Gastroesophageal sphincter (tissue), 4 donors: ENCODE measurements around the gene MS4A4E. TPM values are rescaled to one million over a fixed set of nuclear protein-coding genes. Genes with fewer than 3 reads are reported as not detected.
"Not testable (repeated sequence)": the region's sequence is repeated elsewhere in the genome, so short reads cannot be mapped to it uniquely, and the experiment has no call there.

ENCODE experiments used
- ATAC-seq: fragments of 150-250 bp; one replicate; pipeline ENCODE4 v1.9.1; 2016; ENCODE audit warnings: mild to moderate bottlenecking, moderate library complexity
- H3K27ac ChIP-seq, 4 donors: fragments of 200-600 bp; sonication (generic) in 3 of 4; 1 replicate in 3 of 4; 2 replicates in 1 of 4; pipeline ENCODE4 v1.5.1; 2016 to 2019
- H3K27me3 ChIP-seq: fragments of 200-600 bp; sonication (generic); one replicate; pipeline ENCODE4 v1.5.1; 2019
- H3K36me3 ChIP-seq, 2 donors: fragments of 200-600 bp; sonication (generic); one replicate each; pipeline ENCODE4 v1.5.1; 2019; ENCODE audit warnings: control low read depth in 1 of 2
- H3K4me1 ChIP-seq, 3 donors: fragments of 200-600 bp; sonication (generic); 1 replicate in 2 of 3; 2 replicates in 1 of 3; pipeline ENCODE4 v1.5.1; 2016 to 2019; ENCODE audit warnings: control low read depth in 2 of 3
- H3K4me3 ChIP-seq, 2 donors: fragments of 200-600 bp; sonication (generic); one replicate each; pipeline ENCODE4 v1.5.1; 2019; ENCODE audit warnings: mild to moderate bottlenecking in 1 of 2, moderate library complexity in 1 of 2
- H3K9me3 ChIP-seq, 3 donors: fragments of 200-600 bp; sonication (generic); one replicate each; pipeline ENCODE4 v1.5.1; 2017 to 2019; ENCODE audit warnings: control low read depth in 2 of 3
- CTCF ChIP-seq, 4 experiments: fragments of 200-600 bp in 2 of 4; fragments of 450-650 bp in 2 of 4; sonication (generic) in 1 of 4; IDR thresholded peaks; one replicate each; pipeline ENCODE4 v1.5.1; 2017 to 2019; ENCODE audit warnings: antibody characterized with exemption in 4 of 4, mild to moderate bottlenecking in 2 of 4, moderate library complexity in 2 of 4
- EP300 ChIP-seq: sonication (generic); formaldehyde crosslinking; IDR thresholded peaks from one replicate; pipeline ENCODE4 v1.6.1; 2017; ENCODE audit warnings: antibody characterized with exemption, mild to moderate bottlenecking
- POLR2A ChIP-seq, 2 donors: fragments of 450-650 bp; IDR thresholded peaks; one replicate each; pipeline ENCODE4 v1.6.1; 2017; ENCODE audit warnings: antibody characterized with exemption in 2 of 2, mild to moderate bottlenecking in 2 of 2, moderate library complexity in 1 of 2
- POLR2AphosphoS5 ChIP-seq: sonication (generic); formaldehyde crosslinking; IDR thresholded peaks from one replicate; pipeline ENCODE4 v1.6.1; 2017; ENCODE audit warnings: antibody characterized with exemption
- WGBS, 2 donors: methylation state at CpG; one replicate each; pipeline ENCODE4 v1.1.5; 2018; ENCODE audit warnings: low coverage in 1 of 2; 5-methylcytosine and 5-hydroxymethylcytosine counted together
- total RNA-seq, 4 donors: library from RNA; depleted of rRNA; stranded (reverse); fragments of >200 nt; gene quantifications; one replicate each; pipeline ENCODE4 v1.1.0, GENCODE V29; 2016

Gene MS4A4E
- total RNA-seq, 4 donors from 2014 or later: 3.0 to 8.2 (median 3.9) TPM; not detected in 1

- no peak overlapping the region for H3K4me3 ChIP-seq
- H3K27me3 ChIP-seq: no peaks in the 10 kb centered on the region
- no peaks in the 10 kb centered on the region for H3K9me3 ChIP-seq
- H3K27ac ChIP-seq: no peak overlapping the region
- no peaks in the 10 kb centered on the region for H3K36me3 ChIP-seq
- no peaks in the 10 kb centered on the region for H3K4me1 ChIP-seq
- WGBS, 2 donors: 68 to 80% methylated on average over 1 of the region's 1 CpG
- TF ChIP-seq POLR2A (IDR thresholded peaks at IDR 0.05): no peak
- no peak for TF ChIP-seq CTCF (IDR thresholded peaks at IDR 0.05)
- no peak for TF ChIP-seq POLR2AphosphoS5
- TF ChIP-seq EP300: no peak
- ATAC-seq: no peak
Measured at GRCh38 chr11:60197442-60197841, 45.5 kb downstream of the MS4A4E start.

- Histone ChIP-seq H3K4me3 (no peak overlapping the region), H3K4me1 (no peaks in the 10 kb centered on the region), H3K27ac (peak overlapping the region in 3 of 4 donors; percentile 17 to 36 (median 35)), H3K27me3 (no peaks in the 10 kb centered on the region), H3K36me3 (no peaks in the 10 kb centered on the region), H3K9me3 (no peaks in the 10 kb centered on the region)
- WGBS, 2 donors: 42 to 60% methylated on average over 4 of the region's 4 CpGs
- TF ChIP-seq EP300 (no peak), CTCF (IDR thresholded peaks at IDR 0.05) (no peak), POLR2AphosphoS5 (peak; percentile 7), POLR2A (IDR thresholded peaks at IDR 0.05) (no peak)
- no peak for ATAC-seq
Measured at GRCh38 chr11:60195923-60196368, 47.0 kb downstream of the MS4A4E start.

GRCh38 chr11:60194511-60194910, 48.4 kb downstream of the MS4A4E start:
- WGBS, 2 donors: 68 to 74% methylated on average over 3 of the region's 3 CpGs

GRCh38 chr11:60193687-60194433, 49.1 kb downstream of the MS4A4E start:
- Histone ChIP-seq H3K4me1 (no peaks in the 10 kb centered on the region), H3K36me3 (no peaks in the 10 kb centered on the region), H3K27me3 (no peaks in the 10 kb centered on the region), H3K27ac (peak overlapping the region in 1 of 4 donors; percentile 33), H3K9me3 (no peaks in the 10 kb centered on the region), H3K4me3 (no peak overlapping the region)
- ATAC-seq: no peak
- WGBS, 2 donors: 38% methylated on average over 1 of the region's 1 CpG; no CpG with 5 or more reads in 1 of the 2 donors
- TF ChIP-seq POLR2A (IDR thresholded peaks at IDR 0.05) (no peak), CTCF (IDR thresholded peaks at IDR 0.05) (peak; percentile 58 to 81 (median 68))

More at GRCh38 chr11:60194511-60194910, 48.4 kb downstream of the MS4A4E start:
- no peaks in the 10 kb centered on the region for H3K36me3 ChIP-seq
- H3K27me3 ChIP-seq: no peaks in the 10 kb centered on the region
- ATAC-seq: no peak
- H3K4me3 ChIP-seq: no peak overlapping the region
- H3K4me1 ChIP-seq: no peaks in the 10 kb centered on the region
- peak overlapping the region in 1 of 4 donors; percentile 33 for H3K27ac ChIP-seq
- TF ChIP-seq EP300: no peak
- no peak for TF ChIP-seq CTCF (IDR thresholded peaks at IDR 0.05)
- no peak for TF ChIP-seq POLR2A (IDR thresholded peaks at IDR 0.05)
- no peak for TF ChIP-seq POLR2AphosphoS5
- no peaks in the 10 kb centered on the region for H3K9me3 ChIP-seq

- 73 to 87% methylated on average over 4 of the region's 4 CpGs for WGBS, 2 donors
- H3K27ac ChIP-seq, H3K4me3 ChIP-seq, H3K36me3 ChIP-seq, ATAC-seq, H3K4me1 ChIP-seq, H3K9me3 ChIP-seq, H3K27me3 ChIP-seq: not testable (repeated sequence)
Measured at GRCh38 chr11:60192564-60192963, 50.4 kb downstream of the MS4A4E start.

- not testable (repeated sequence) for H3K4me3 ChIP-seq, H3K4me1 ChIP-seq, H3K36me3 ChIP-seq, H3K9me3 ChIP-seq, ATAC-seq, H3K27ac ChIP-seq, H3K27me3 ChIP-seq
- 18 to 25% methylated on average over 3 of the region's 3 CpGs for WGBS, 2 donors
Measured at GRCh38 chr11:60188481-60188880, 54.5 kb downstream of the MS4A4E start.

- H3K27me3 ChIP-seq, ATAC-seq, H3K9me3 ChIP-seq, H3K4me1 ChIP-seq, H3K4me3 ChIP-seq, H3K36me3 ChIP-seq: not testable (repeated sequence)
- peak overlapping the region in 3 of 4 donors; percentile 13 to 24 (median 14) for H3K27ac ChIP-seq
- WGBS, 2 donors: 88 to 100% methylated on average over 1 of the region's 2 CpGs
Measured at GRCh38 chr11:60186128-60186527, 56.8 kb downstream of the MS4A4E start.

GRCh38 chr11:60185512-60185827, 57.5 kb downstream of the MS4A4E start:
- peak overlapping the region in 3 of 4 donors; percentile 13 to 24 (median 14) for H3K27ac ChIP-seq
- not testable (repeated sequence) for H3K4me3 ChIP-seq, ATAC-seq, H3K4me1 ChIP-seq, H3K36me3 ChIP-seq, H3K27me3 ChIP-seq, H3K9me3 ChIP-seq
- WGBS, 2 donors: 17 to 71% methylated on average over 1 to 2 of the region's 2 CpGs
